Thyroid gland (tissue), 4 donors: Measurements from ENCODE around the gene DGKB. TPM values are rescaled to one million over a fixed set of nuclear protein-coding genes. Genes with fewer than 3 reads are reported as not detected.

Experiments
- DNase-seq, 2 donors: peaks; one replicate each; pipeline ENCODE4 v3.0.0-alpha.2; 2019
- H3K27ac ChIP-seq, 3 donors: fragments of 200-600 bp; sonication (generic); 1 replicate in 2 of 3; 2 replicates in 1 of 3; pipeline ENCODE4 v1.5.1; 2016 to 2019; ENCODE audit warnings: mild to moderate bottlenecking in 1 of 3, moderate library complexity in 1 of 3
- H3K27me3 ChIP-seq: fragments of 200-600 bp; sonication (generic); one replicate; pipeline ENCODE4 v1.5.1; 2019
- H3K36me3 ChIP-seq, 2 donors: fragments of 200-600 bp; sonication (generic); one replicate each; pipeline ENCODE4 v1.5.1; 2016 to 2019
- H3K4me1 ChIP-seq, 2 donors: fragments of 200-600 bp; sonication (generic); one replicate each; pipeline ENCODE4 v1.5.1; 2017 to 2019
- H3K4me3 ChIP-seq, 3 donors: fragments of 200-600 bp; sonication (generic); replicated peaks in 1 of 3; 1 replicate in 2 of 3; 2 replicates in 1 of 3; pipeline ENCODE4 v1.5.1; 2016; ENCODE audit warnings: mild to moderate bottlenecking in 1 of 3
- H3K9me3 ChIP-seq: fragments of 200-600 bp; sonication (generic); one replicate; pipeline ENCODE4 v1.5.1; 2017
- CTCF ChIP-seq, 6 experiments: fragments of 200-600 bp in 3 of 6; fragments of 450-650 bp in 3 of 6; sonication (generic) in 3 of 6; IDR thresholded peaks; one replicate each; pipeline ENCODE4 v1.5.1; 2016 to 2019; ENCODE audit warnings: antibody characterized with exemption in 6 of 6, mild to moderate bottlenecking in 2 of 6, inconsistent platforms in 1 of 6, moderate library complexity in 1 of 6
- POLR2A ChIP-seq, 2 donors: fragments of 450-650 bp; IDR thresholded peaks; one replicate each; pipeline ENCODE4 v1.6.1; 2017; ENCODE audit warnings: antibody characterized with exemption in 2 of 2, mild to moderate bottlenecking in 2 of 2, moderate library complexity in 1 of 2
- WGBS, 2 donors: methylation state at CpG; one replicate each; pipeline ENCODE4 v1.1.5; 2017; 5-methylcytosine and 5-hydroxymethylcytosine counted together
- intact Hi-C: fragments of 100-400 bp; cut with DNase I; formaldehyde crosslinking; loops from one replicate; pipeline ENCODE4 v1.15.1; 2023
- total RNA-seq, 4 donors: library from RNA; depleted of rRNA; stranded (reverse); fragments of >200 nt; gene quantifications; one replicate each; pipeline ENCODE4 v1.2.3, GENCODE V29; 2016

DGKB gene
- total RNA-seq, 4 donors from 2014 or later = 0.11 to 2.1 (median 0.49) TPM; not detected in 1

- intact Hi-C loops = no loop called here
- TF ChIP-seq POLR2A (IDR thresholded peaks at IDR 0.05) = no peak
- TF ChIP-seq CTCF (IDR thresholded peaks at IDR 0.05) = no peak
- H3K4me1 ChIP-seq = no peaks in the 10 kb centered on the region
- H3K27me3 ChIP-seq = no peaks in the 10 kb centered on the region
- WGBS, 2 donors = 54 to 58% methylated on average over 1 of the region's 1 CpG
- H3K4me3 ChIP-seq = no peak overlapping the region
- H3K27ac ChIP-seq = no peak overlapping the region
- DNase-seq = no peak
- no peaks in the 10 kb centered on the region for H3K36me3 ChIP-seq
- H3K9me3 ChIP-seq = no peaks in the 10 kb centered on the region
Observed at GRCh38 chr7:14209896-14210484, 692.6 kb downstream of the DGKB start.

GRCh38 chr7:14207711-14208110 lies 694.8 kb downstream of the DGKB start:
- Histone ChIP-seq H3K4me1 (no peaks in the 10 kb centered on the region), H3K27me3 (no peaks in the 10 kb centered on the region), H3K27ac (no peak overlapping the region), H3K9me3 (no peaks in the 10 kb centered on the region), H3K36me3 (no peaks in the 10 kb centered on the region), H3K4me3 (no peak overlapping the region)
- no peak for DNase-seq
- intact Hi-C loops = no loop called here
- TF ChIP-seq CTCF (IDR thresholded peaks at IDR 0.05) (no peak), POLR2A (IDR thresholded peaks at IDR 0.05) (no peak)

- TF ChIP-seq CTCF (IDR thresholded peaks at IDR 0.05) = no peak
- TF ChIP-seq POLR2A (IDR thresholded peaks at IDR 0.05) = no peak
- WGBS, 2 donors = 64 to 80% methylated on average over 4 of the region's 4 CpGs
- no peak for DNase-seq
- Histone ChIP-seq H3K4me1 (no peaks in the 10 kb centered on the region), H3K27ac (no peak overlapping the region), H3K27me3 (no peaks in the 10 kb centered on the region), H3K36me3 (no peaks in the 10 kb centered on the region), H3K9me3 (no peaks in the 10 kb centered on the region), H3K4me3 (no peak overlapping the region)
- intact Hi-C loops = no loop called here
Observed at GRCh38 chr7:14207138-14207537, 695.4 kb downstream of the DGKB start.

- Histone ChIP-seq H3K27me3 (no peaks in the 10 kb centered on the region), H3K4me1 (no peaks in the 10 kb centered on the region), H3K9me3 (no peaks in the 10 kb centered on the region), H3K4me3 (no peak overlapping the region), H3K36me3 (no peaks in the 10 kb centered on the region), H3K27ac (no peak overlapping the region)
- intact Hi-C loops = no loop called here
- no peak for DNase-seq
- TF ChIP-seq CTCF (IDR thresholded peaks at IDR 0.05) (no peak), POLR2A (IDR thresholded peaks at IDR 0.05) (no peak)
- 78% methylated on average over 1 of the region's 1 CpG for WGBS, 2 donors
Observed at GRCh38 chr7:14206121-14206520, 696.4 kb downstream of the DGKB start.

GRCh38 chr7:14201353-14201752 lies 701.2 kb downstream of the DGKB start:
- intact Hi-C loops = no loop called here
- TF ChIP-seq CTCF (IDR thresholded peaks at IDR 0.05) = no peak
- no peak for TF ChIP-seq POLR2A (IDR thresholded peaks at IDR 0.05)
- 89 to 91% methylated on average over 3 of the region's 3 CpGs for WGBS, 2 donors
- no peaks in the 10 kb centered on the region for H3K27me3 ChIP-seq
- no peak overlapping the region for H3K4me3 ChIP-seq
- H3K4me1 ChIP-seq = peaks cover 3 to 4% of the 10 kb centered on the region in 2 donors
- DNase-seq = no peak
- H3K9me3 ChIP-seq = no peaks in the 10 kb centered on the region
- no peaks in the 10 kb centered on the region for H3K36me3 ChIP-seq
- H3K27ac ChIP-seq = no peak overlapping the region
